Endothelial cell of umbilical vein (primary cell): ENCODE measurements around the gene TPH2. TPM values are rescaled to one million over a fixed set of nuclear protein-coding genes. Genes with fewer than 3 reads are reported as not detected.
A peak's percentile ranks its signal among the peaks of the same experiment; 100 is the strongest.

Experiments
- BruUV-seq: library from RNA; stranded (reverse); fragments of 400-500 nt; replicated peaks from 2 replicates; lab custom pipeline; 2021; lab: Mats Ljungman, UMichigan
- CTCF ChIA-PET: fragments of 300-600, 350-600 bp; sonication (Branson Sonifier 250); formaldehyde crosslinking; loops from one replicate; lab custom pipeline; 2021; ENCODE audit warnings: antibody characterized with exemption, inconsistent platforms; lab: Charles Lee
- POLR2A ChIA-PET: fragments of 300-600, 350-600 bp; sonication (Branson Sonifier 250); formaldehyde crosslinking; loops from one replicate; lab custom pipeline; 2021; ENCODE audit warnings: antibody characterized with exemption, inconsistent platforms; lab: Charles Lee
- DNase-seq: peaks from one replicate; pipeline ENCODE4 v3.0.0-alpha.2; 2011; ENCODE audit warnings: low read depth, low spot score
- FAIRE-seq: peaks from 2 replicates; lab custom pipeline; 2011; peaks lifted over from hg19 to GRCh38; lab: Jason Lieb, UNC
- H2AFZ ChIP-seq: 2 replicates; pipeline ENCODE4 v1.6.0; 2012; ENCODE audit warnings: low read depth, low read length, control low read depth, inconsistent platforms
- H3K27ac ChIP-seq: 2 replicates; pipeline ENCODE4 v1.5.1; 2011; ENCODE audit warnings: low read depth, mild to moderate bottlenecking, control low read depth, low read length, moderate library complexity; ENCODE audit not compliant: insufficient read depth
- H3K27me3 ChIP-seq, 2 experiments: 2 replicates each; pipeline versions ENCODE4 v1.6.0 to v1.6.1; 2011; ENCODE audit warnings: low read length in 2 of 2, mixed read lengths in 1 of 2; ENCODE audit not compliant: control insufficient read depth in 2 of 2, insufficient read depth in 2 of 2
- H3K36me3 ChIP-seq, 2 experiments: 2 replicates in 1 of 2; 3 replicates in 1 of 2; pipeline ENCODE4 v1.5.1; 2011; ENCODE audit warnings: low read length in 2 of 2, mild to moderate bottlenecking in 1 of 2, moderate library complexity in 1 of 2; ENCODE audit not compliant: control insufficient read depth in 2 of 2, insufficient read depth in 2 of 2; ENCODE audit errors: extremely low read depth in 1 of 2
- H3K4me1 ChIP-seq: 3 replicates; pipeline ENCODE4 v1.5.1; 2011; ENCODE audit warnings: mild to moderate bottlenecking, low read length; ENCODE audit not compliant: control insufficient read depth, insufficient read depth; ENCODE audit errors: extremely low read depth
- H3K4me2 ChIP-seq: 2 replicates; pipeline ENCODE4 v1.6.1; 2011; ENCODE audit warnings: low read length, control low read depth, mixed read lengths; ENCODE audit not compliant: insufficient read depth
- H3K4me3 ChIP-seq, 3 experiments: fragments of 200-600 bp in 1 of 3; sonication (generic), shearing (Covaris generic) in 1 of 3; replicated peaks in 1 of 3; 2 replicates each; pipeline ENCODE4 v1.5.1; 2011 to 2016; ENCODE audit warnings: control low read depth in 3 of 3, low read length in 3 of 3, mild to moderate bottlenecking in 2 of 3, inconsistent platforms in 1 of 3, low read depth in 1 of 3, moderate library complexity in 1 of 3; ENCODE audit not compliant: insufficient read depth in 1 of 3
- H3K79me2 ChIP-seq: 2 replicates; pipeline ENCODE4 v1.6.0; 2012; ENCODE audit warnings: low read length, inconsistent platforms; ENCODE audit not compliant: control insufficient read depth, insufficient read depth
- H3K9ac ChIP-seq: replicated peaks from 2 replicates; pipeline ENCODE3; 2011; ENCODE audit warnings: low read length, control low read depth; ENCODE audit not compliant: insufficient read depth; ENCODE audit errors: extremely low read depth
- H3K9me1 ChIP-seq: replicated peaks from 3 replicates; pipeline ENCODE4 v1.6.0; 2011; ENCODE audit warnings: mild to moderate bottlenecking, low read length; ENCODE audit not compliant: control insufficient read depth, insufficient read depth; ENCODE audit errors: extremely low read depth
- H3K9me3 ChIP-seq: replicated peaks from 2 replicates; pipeline ENCODE4 v1.5.1; 2012; ENCODE audit warnings: low read length, inconsistent platforms; ENCODE audit not compliant: control insufficient read depth, insufficient read depth
- H4K20me1 ChIP-seq: replicated peaks from 2 replicates; pipeline ENCODE3; 2011; ENCODE audit warnings: mild to moderate bottlenecking, low read length; ENCODE audit not compliant: control insufficient read depth, insufficient read depth; ENCODE audit errors: extremely low read depth
- JUN ChIP-seq: IDR thresholded peaks from 2 replicates; pipeline ENCODE4 v1.6.1; 2011; ENCODE audit warnings: borderline replicate concordance, low read depth; ENCODE audit not compliant: insufficient read length, insufficient read depth
- MYC ChIP-seq: IDR thresholded peaks from one replicate; pipeline ENCODE4 v1.6.1; 2011; ENCODE audit warnings: mild to moderate bottlenecking, low read depth, low read length
- dilution Hi-C: fragments of 300-500 bp; cut with MboI; formaldehyde crosslinking; loops from one replicate; pipeline ENCODE4 v1.15.0; 2019; ENCODE audit warnings: low sequenced_read_pairs; ENCODE audit not compliant: extremely low pct_ligation_motif_present
- intact Hi-C: fragments of 100-400 bp; cut with micrococcal nuclease; formaldehyde crosslinking; loops from one replicate; pipeline ENCODE4 v1.10.0; 2022
- polyA plus RNA-seq, 4 experiments: library from polyadenylated mRNA; depleted of rRNA in 3 of 4; stranded (reverse) in 3 of 4; unstranded in 1 of 4; fragments of >200 nt; gene quantifications; 2 replicates each; pipeline versions ENCODE4 v1.2.1 to v1.2.3, GENCODE V29; 2011 to 2012; ENCODE audit warnings: missing spikeins in 1 of 4
- total RNA-seq: library from RNA; stranded (reverse); gene quantifications from 2 replicates; pipeline ENCODE4 v1.2.3, GENCODE V29; 2021
- TF ChIP-seq, protein P1 (sequence below), 2 donors: IDR thresholded peaks; 1 replicate in 1 of 2; 2 replicates in 1 of 2; pipeline ENCODE4 v1.5.1; 2011; ENCODE audit warnings: low read length in 2 of 2, mild to moderate bottlenecking in 2 of 2, moderate library complexity in 2 of 2, control low read depth in 1 of 2, inconsistent platforms in 1 of 2, low read depth in 1 of 2; ENCODE audit not compliant: insufficient read depth in 1 of 2; ENCODE audit errors: extremely low read depth in 1 of 2
- TF ChIP-seq, protein P2 (sequence below): IDR thresholded peaks from 2 replicates; pipeline ENCODE4 v1.6.1; 2011; ENCODE audit not compliant: insufficient read depth, insufficient read length

TPH2 gene
- total and polyA plus RNA-seq, 2 donors (not counting 3 experiments of a cell fraction or from before 2014, with no cell fraction given): not detected

DNA sequence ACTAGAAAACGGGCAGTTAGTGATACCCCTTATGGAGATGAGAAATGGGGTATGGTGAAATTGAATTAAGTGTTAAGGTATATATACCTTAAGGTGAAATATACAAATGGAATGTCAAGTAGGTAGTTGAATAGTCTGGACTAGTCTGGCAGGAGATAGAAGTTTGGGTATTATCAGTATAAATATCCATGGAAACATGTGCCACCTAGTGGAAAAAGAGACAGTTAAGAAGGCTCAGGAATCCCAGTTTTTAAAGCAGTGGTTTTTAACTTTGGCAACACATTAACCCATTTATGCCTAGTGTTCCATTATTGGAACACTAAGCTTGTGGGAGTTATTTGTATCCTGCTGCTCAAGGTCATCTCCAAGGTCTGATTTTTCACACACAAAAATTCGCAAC, 38.6 kb upstream of the TPH2 start:
- intact Hi-C loops (loop anchor here (1.0 kb wide), 1 partner anchor 120 kb away; no protein-coding TSS in a partner anchor), dilution Hi-C loops (no loop called here)
- H3K9me1 ChIP-seq: no peaks in the 10 kb centered on the region
- ChIA-PET POLR2A (no interaction called here), CTCF (interaction anchor here (2.4 kb wide), 1 partner anchor 120 kb away, joined by 10 read pairs; no protein-coding TSS in a partner anchor)
- no peaks in the 10 kb centered on the region for H3K27me3 ChIP-seq
- peak; percentile 43 for DNase-seq
- no peaks in the 10 kb centered on the region for H3K9me3 ChIP-seq
- H3K4me2 ChIP-seq: no peak overlapping the region
- H2AFZ ChIP-seq: no peak overlapping the region
- no peak overlapping the region for H3K9ac ChIP-seq
- no peaks in the 10 kb centered on the region for H3K4me1 ChIP-seq
- BruUV-seq: no TSS peak
- peaks cover 1 to 4% of the 10 kb centered on the region in 2 experiments for H3K36me3 ChIP-seq
- TF ChIP-seq, protein P1, sequence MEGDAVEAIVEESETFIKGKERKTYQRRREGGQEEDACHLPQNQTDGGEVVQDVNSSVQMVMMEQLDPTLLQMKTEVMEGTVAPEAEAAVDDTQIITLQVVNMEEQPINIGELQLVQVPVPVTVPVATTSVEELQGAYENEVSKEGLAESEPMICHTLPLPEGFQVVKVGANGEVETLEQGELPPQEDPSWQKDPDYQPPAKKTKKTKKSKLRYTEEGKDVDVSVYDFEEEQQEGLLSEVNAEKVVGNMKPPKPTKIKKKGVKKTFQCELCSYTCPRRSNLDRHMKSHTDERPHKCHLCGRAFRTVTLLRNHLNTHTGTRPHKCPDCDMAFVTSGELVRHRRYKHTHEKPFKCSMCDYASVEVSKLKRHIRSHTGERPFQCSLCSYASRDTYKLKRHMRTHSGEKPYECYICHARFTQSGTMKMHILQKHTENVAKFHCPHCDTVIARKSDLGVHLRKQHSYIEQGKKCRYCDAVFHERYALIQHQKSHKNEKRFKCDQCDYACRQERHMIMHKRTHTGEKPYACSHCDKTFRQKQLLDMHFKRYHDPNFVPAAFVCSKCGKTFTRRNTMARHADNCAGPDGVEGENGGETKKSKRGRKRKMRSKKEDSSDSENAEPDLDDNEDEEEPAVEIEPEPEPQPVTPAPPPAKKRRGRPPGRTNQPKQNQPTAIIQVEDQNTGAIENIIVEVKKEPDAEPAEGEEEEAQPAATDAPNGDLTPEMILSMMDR (IDR thresholded peaks at IDR 0.05; ENCODE audit: extremely low read depth in 1 of 2, insufficient read depth in 1 of 2, low read depth in 1 of 2, low read length in 2 of 2): peak; percentile 5 to 31
- no peak for TF ChIP-seq JUN
- H3K4me3 ChIP-seq: no peak overlapping the region
- no peak for FAIRE-seq
- no peaks in the 10 kb centered on the region for H4K20me1 ChIP-seq
- no peak overlapping the region for H3K27ac ChIP-seq
- H3K79me2 ChIP-seq: no peaks in the 10 kb centered on the region

DNA sequence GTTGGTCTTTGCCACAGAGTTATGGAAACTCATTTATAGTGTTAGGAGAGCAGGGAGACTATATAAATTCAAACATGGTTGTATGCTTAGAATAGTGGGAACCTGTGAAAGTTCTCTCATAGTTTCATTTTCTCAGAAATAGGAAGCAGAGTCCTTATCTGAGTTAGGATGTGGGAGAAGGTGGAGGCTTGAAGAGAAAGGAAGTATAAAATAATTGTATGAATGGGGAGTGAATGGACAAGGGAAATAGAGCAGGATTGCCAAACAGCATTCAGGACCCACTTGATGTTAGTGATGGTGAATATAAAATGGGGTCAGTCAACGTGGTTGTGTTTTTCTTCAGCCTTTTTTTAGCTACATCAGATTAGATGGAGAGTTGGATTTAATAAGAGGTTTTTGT, 34.0 kb upstream of the TPH2 start:
- Histone ChIP-seq H3K27me3 (no peaks in the 10 kb centered on the region), H4K20me1 (no peaks in the 10 kb centered on the region), H3K9me3 (no peaks in the 10 kb centered on the region), H3K4me3 (no peak overlapping the region), H3K9ac (no peak overlapping the region), H3K4me1 (no peaks in the 10 kb centered on the region), H3K4me2 (no peak overlapping the region), H3K9me1 (no peaks in the 10 kb centered on the region), H2AFZ (no peak overlapping the region), H3K27ac (no peak overlapping the region), H3K36me3 (peaks cover 0 to 1% of the 10 kb centered on the region in 2 experiments), H3K79me2 (no peaks in the 10 kb centered on the region)
- no peak for TF ChIP-seq MYC
- TF ChIP-seq, protein P2, sequence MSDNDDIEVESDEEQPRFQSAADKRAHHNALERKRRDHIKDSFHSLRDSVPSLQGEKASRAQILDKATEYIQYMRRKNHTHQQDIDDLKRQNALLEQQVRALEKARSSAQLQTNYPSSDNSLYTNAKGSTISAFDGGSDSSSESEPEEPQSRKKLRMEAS: no peak
- DNase-seq (peak; percentile 50), FAIRE-seq (no peak)
- ChIA-PET POLR2A (no interaction called here), CTCF (interaction anchor here (1.1 kb wide), 1 partner anchor 125 kb away, joined by 3 read pairs; no protein-coding TSS in a partner anchor)
- dilution Hi-C loops (no loop called here), intact Hi-C loops (no loop called here)
- no TSS peak for BruUV-seq
